Measurements from ENCODE around the gene RGS2.

- TF ChIP-seq NR4A1 (CRISPR knock-in tag; IDR thresholded peaks at IDR 0.05) = no peak
- TF ChIP-seq NR4A1 (tag; IDR thresholded peaks at IDR 0.05) = no peak
- TF ChIP-seq SP2 (IDR thresholded peaks at IDR 0.05; ENCODE audit: extremely low read depth, low read depth, low read length, poor library complexity, severe bottlenecking) = no peak
- no peak for TF ChIP-seq FIP1L1 (IDR thresholded peaks at IDR 0.05; ENCODE audit: low read depth, low read length, poor library complexity, severe bottlenecking)
- TF ChIP-seq NR1H2 (CRISPR knock-in tag; IDR thresholded peaks at IDR 0.05) = no peak
- TF ChIP-seq HDGF (IDR thresholded peaks at IDR 0.05) = no peak
Measured at GRCh38 chr1:192824511-192824910, 15.7 kb downstream of the RGS2 start.
